HG03066 (cell line): ENCODE measurements around the gene THOC3.
"Not testable (repeated sequence)": the region's sequence is repeated elsewhere in the genome, so short reads cannot be mapped to it uniquely, and the experiment has no call there.

Source experiments
- ATAC-seq: cut with Tn5 transposase; IDR thresholded peaks from one replicate; pipeline ENCODE4 v1.9.1; 2021; ENCODE audit warnings: low read depth; ENCODE audit not compliant: unreplicated experiment

Gene THOC3, protein sequence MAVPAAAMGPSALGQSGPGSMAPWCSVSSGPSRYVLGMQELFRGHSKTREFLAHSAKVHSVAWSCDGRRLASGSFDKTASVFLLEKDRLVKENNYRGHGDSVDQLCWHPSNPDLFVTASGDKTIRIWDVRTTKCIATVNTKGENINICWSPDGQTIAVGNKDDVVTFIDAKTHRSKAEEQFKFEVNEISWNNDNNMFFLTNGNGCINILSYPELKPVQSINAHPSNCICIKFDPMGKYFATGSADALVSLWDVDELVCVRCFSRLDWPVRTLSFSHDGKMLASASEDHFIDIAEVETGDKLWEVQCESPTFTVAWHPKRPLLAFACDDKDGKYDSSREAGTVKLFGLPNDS

DNA sequence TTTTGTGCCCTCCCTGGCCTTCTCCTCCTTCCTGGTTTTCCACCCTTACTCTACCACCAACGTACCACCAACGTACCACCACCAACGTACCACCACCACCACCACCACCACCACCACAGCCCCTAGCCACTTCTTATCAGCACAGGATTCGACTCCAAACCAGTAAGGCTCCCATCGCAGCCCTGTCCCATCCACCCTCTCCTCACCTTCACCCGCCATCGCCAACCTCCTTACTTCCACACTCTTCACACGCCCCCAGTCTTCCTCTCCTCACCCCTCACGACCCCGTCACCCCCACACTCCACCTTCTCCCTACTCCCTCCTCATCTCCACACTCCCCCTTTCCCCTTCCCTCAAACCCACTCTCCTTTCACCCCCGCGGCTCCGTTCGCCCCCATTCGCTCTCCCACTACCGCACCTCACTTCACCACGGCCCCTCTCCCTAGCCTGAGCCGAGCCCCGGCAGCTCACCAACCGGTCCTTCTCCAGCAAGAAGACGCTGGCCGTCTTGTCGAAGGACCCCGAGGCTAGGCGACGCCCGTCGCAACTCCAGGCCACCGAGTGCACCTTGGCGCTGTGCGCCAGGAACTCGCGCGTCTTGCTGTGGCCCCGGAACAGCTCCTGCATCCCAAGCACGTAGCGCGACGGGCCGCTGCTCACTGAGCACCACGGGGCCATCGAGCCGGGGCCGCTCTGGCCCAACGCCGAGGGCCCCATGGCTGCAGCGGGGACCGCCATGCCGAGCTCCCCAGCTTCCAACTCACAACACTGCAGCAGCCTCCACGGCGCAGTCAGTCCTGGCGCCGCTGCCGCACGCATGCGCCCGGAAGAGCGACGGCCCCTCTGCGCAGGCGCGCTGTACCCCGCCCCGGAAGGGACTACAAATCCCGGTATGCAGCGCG is at the start of gene THOC3:
Gene THOC3 (minus strand): TSS at position 845 of the 902 bp plus-strand sequence. CDS start 107 bp downstream, at position 738.
- ATAC-seq = peak; percentile 100

DNA sequence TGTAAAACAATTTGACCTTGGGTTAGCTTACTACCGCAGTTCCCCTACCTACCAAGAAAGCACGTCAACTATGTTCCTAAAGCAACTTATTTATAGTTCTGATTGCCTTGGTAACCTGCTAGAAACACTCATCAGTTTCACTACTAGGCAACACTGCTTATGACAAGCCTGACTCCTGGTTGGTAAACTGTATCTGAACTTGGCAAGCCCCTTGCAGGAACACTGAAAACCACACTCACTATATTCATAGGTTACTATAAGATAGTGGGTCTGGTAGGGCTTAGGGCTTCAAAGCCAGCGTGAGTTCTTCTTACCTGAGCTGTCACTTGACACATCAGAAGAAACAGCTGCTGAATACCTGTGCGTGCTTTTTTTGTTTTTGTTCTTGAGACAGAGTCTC is 49.2 kb upstream of the THOC3 start:
- not testable (repeated sequence) for ATAC-seq

DNA sequence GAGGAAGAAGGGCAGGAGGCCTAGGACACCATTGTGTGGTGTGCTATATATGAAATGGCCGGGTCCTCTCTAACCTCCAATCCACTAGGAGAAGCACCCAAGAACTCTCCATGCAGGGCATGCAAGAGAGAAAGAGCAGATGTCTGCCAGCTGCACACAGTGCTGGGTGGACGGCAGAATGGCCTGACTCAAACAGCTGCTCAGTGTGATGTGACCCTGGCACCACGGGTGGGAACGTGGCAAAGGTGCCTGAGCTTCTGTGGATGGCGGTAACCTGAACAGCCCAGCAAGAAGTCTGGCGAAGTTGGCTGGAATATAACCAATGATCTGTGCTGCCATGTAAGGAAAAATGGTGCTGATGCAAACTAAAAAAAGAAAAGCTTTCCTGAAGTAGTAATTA is 46.2 kb upstream of the THOC3 start:
- ATAC-seq = not testable (repeated sequence)

GRCh38 chr5:176011088-176011487 is 43.0 kb upstream of the THOC3 start:
- ATAC-seq = not testable (repeated sequence)

DNA sequence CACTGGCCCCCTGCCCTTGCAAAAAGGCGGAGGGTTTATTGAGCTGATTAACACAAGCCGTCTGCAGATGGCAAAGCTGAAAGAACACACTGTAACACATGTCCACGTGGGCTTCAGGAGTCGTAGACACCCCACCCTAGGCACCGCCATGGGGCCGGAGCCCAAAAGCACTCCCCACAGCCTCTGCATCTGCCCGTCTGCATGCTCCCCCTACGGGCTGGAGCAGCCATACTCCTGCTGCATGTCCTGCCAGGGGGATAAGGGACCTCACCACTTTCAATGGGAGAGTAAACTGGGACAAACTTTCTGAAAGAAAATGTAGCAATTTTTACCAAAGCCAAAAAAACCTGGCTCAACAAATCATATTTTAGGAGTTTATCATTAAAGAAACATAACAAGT is 42.1 kb upstream of the THOC3 start:
- not testable (repeated sequence) for ATAC-seq

DNA sequence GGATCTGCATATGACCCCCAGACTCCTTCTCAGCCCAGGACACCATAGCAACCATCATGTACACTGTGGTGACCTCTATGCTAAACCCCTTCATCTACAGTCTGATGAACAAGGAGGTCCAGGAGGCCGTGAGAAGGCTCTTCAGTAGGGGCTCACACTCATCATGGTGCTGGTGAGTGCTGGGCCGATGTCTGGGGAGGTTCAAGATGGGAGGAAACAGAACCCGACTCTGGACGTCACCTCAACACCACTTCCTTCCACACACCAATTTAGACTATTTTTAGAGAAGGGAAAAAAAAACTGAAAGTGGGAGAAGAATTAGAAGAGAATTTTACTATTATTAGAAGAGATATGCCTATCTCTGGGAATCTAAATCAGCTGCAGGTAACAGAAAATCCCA is 39.1 kb upstream of the THOC3 start:
- ATAC-seq = not testable (repeated sequence)

DNA sequence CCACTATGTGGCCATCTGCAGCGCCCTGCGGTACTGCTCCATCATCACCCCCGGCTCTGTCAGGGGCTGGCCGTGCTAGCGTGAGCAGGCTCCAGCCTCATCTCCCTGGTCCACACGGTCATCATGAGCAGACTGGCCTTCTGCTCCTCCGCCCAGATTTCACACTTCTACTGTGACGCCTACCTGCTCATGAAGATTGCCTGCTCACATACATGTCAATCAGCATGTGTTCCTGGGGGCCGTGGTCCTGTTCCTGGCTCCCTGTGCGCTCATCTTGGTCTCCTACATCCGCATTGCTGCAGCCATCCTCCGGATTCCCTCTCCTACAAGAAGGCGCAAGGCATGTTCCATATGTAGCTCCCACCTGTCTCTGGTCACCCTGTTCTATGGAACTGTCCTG is 38.7 kb upstream of the THOC3 start:
- not testable (repeated sequence) for ATAC-seq

- ATAC-seq = not testable (repeated sequence)
Measured at GRCh38 chr5:175997979-175998378, 29.9 kb upstream of the THOC3 start.

GRCh38 chr5:175997495-175997894 is 29.4 kb upstream of the THOC3 start:
- ATAC-seq = not testable (repeated sequence)

- ATAC-seq = not testable (repeated sequence)
Measured at GRCh38 chr5:175996791-175997190, 28.7 kb upstream of the THOC3 start.

DNA sequence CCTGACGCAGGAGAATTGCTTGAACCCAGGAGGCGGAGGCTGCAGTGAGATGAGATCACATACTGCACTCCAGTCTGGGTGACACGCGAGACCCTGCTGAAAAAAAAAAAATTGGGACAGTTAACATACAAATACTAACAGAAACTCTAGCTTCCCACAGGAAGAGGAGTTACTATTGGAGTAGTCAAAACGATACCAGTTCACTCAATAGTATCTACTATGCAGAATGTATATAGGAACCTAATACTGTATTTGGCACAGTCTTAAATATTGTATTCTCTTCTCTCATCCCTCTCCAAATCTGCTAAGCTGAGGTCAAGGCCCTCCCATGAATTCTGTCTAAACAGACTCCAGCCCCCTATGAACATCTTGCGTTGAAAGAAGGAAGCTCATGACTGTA is 27.4 kb upstream of the THOC3 start:
- not testable (repeated sequence) for ATAC-seq

DNA sequence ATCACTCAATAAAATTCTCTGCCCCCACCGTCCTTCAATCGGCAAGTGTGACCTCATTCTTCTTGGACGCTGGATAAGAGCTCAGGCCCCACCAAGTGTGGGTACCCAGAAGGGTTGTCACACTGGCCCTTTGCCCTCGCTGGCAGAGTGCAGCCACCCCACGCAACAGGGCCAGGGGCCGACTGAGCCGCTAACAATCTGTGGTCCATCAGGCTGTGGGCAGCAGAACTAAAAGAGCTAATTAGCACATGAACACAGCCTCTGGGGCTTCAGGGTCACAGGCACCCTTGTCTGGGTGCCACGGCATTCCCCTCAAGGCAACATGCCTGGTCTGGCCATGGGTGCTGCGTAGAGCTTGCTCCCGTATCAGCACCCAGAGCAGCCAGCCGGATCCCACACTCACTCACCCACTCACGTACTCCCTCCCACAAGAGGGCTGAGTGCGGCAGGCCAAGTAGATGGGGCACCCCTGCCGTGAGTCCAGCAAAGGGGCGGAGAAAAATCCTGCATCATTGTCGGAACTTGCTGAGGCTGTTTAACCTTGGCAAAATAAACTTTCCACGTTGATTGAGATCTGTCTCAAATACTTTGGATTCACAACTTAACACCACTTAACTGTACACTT is 11.4 kb upstream of the THOC3 start:
- not testable (repeated sequence) for ATAC-seq

GRCh38 chr5:175968381-175968780 is 266 bp upstream of the THOC3 start:
- peak; percentile 40 for ATAC-seq

DNA sequence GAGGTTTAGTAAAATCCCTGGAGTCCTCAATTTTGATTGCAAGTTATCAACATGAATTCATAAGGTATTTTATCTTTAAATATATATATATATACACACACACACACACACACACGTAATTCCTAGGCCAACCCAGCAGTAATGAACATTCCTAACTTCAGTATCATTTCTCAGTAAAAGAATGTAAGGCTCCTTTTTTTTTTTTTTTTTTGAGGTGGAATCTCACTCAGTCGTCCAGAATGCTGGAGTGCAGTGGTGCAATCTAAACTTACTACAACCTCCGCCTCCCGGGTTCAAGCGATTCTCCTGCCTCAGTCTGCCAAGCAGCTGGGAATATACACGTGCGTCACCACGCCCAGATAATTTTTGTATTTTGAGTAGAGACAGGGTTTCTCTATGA is 5.8 kb downstream of the THOC3 start:
- not testable (repeated sequence) for ATAC-seq

- ATAC-seq = not testable (repeated sequence)
Measured at GRCh38 chr5:175960228-175960627, 7.9 kb downstream of the THOC3 start.

GRCh38 chr5:175958515-175958914 is 9.6 kb downstream of the THOC3 start:
- not testable (repeated sequence) for ATAC-seq

GRCh38 chr5:175954107-175954506 is 14.0 kb downstream of the THOC3 start:
- not testable (repeated sequence) for ATAC-seq

DNA sequence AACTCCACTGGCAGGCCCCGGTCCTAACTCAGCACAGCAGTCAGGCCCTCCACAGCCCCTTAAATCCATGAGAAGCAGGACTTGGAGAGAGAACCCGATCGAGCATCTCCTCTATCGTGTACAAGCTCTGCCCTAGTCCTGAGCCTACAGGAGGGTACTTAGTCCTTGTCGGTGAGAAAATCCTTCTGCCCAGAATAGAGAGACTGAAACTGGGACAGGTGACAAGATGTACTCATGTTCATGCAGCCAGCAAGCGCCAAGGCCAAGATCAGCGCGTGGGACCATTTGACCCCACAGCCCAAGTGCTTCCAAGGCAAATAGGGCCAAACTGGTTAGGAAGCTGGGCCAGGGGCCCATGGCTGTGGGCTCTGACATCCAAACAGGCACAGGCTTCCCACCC is 15.3 kb downstream of the THOC3 start:
- ATAC-seq = not testable (repeated sequence)

DNA sequence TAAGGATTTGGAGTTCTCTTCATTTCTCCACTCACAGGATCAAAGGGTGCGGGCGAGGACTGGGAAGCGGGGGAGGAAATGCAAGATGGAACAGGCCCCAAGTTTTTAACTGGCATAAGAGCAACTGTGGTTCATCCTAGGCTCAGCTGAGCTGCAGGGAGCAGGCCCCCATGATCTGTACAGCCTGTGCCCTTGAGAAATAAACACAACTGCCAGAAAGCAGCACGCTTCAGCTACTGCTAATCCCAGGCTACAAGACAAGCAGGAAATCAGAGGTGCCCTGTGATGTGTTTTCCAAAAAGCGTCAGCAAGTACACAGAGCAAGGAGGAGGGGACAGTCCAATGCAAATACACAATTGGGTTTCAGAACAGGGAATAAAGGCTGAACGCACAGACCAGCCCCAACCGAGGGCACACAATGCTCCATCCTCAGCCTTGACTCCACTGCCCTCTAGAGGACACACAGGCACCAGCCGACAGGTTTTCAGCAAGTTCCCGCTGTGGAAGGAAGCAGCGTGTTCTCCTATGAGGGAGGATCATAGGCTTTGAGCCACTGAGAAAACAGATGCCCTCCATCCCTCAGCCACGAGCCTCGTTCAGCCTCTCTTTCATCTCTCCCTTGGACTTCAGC is 16.7 kb downstream of the THOC3 start:
- ATAC-seq = peak; percentile 68

GRCh38 chr5:175948329-175949108 is 19.6 kb downstream of the THOC3 start:
- not testable (repeated sequence) for ATAC-seq
